HEK293T (cell line): ENCODE measurements around the gene NCKAP5L.

Experiments used
- ARNT ChIP-seq: fragments of 450-650 bp; IDR thresholded peaks from 2 replicates; pipeline ENCODE4 v1.6.1; 2017; ENCODE audit warnings: mild to moderate bottlenecking
- BHLHE40 ChIP-seq: fragments of 450-650 bp; IDR thresholded peaks from 2 replicates; pipeline ENCODE4 v1.6.1; 2016; ENCODE audit warnings: mild to moderate bottlenecking, moderate library complexity, borderline replicate concordance
- ELF4 ChIP-seq: fragments of 450-650 bp; IDR thresholded peaks from 2 replicates; pipeline ENCODE4 v1.6.1; 2017; ENCODE audit warnings: antibody characterized with exemption
- FOXA1 ChIP-seq: fragments of 450-650 bp; IDR thresholded peaks from 2 replicates; pipeline ENCODE4 v1.6.1; 2016; ENCODE audit warnings: mild to moderate bottlenecking
- FOXM1 ChIP-seq: fragments of 450-650 bp; IDR thresholded peaks from 2 replicates; pipeline ENCODE4 v1.6.1; 2017; ENCODE audit warnings: mild to moderate bottlenecking, borderline replicate concordance
- HDGF ChIP-seq: fragments of 450-650 bp; IDR thresholded peaks from 2 replicates; pipeline ENCODE4 v1.6.1; 2017; ENCODE audit warnings: antibody characterized with exemption, borderline replicate concordance
- NFRKB ChIP-seq: fragments of 450-650 bp; IDR thresholded peaks from 2 replicates; pipeline ENCODE4 v1.6.1; 2016; ENCODE audit warnings: mild to moderate bottlenecking, moderate library complexity
- SP1 ChIP-seq: fragments of 450-650 bp; IDR thresholded peaks from 2 replicates; pipeline ENCODE4 v1.6.1; 2017
- SUZ12 ChIP-seq: fragments of 450-650 bp; IDR thresholded peaks from 2 replicates; pipeline ENCODE4 v1.6.1; 2016; ENCODE audit warnings: mild to moderate bottlenecking
- TARDBP ChIP-seq: fragments of 450-650 bp; IDR thresholded peaks from 2 replicates; pipeline ENCODE4 v1.6.1; 2016

DNA sequence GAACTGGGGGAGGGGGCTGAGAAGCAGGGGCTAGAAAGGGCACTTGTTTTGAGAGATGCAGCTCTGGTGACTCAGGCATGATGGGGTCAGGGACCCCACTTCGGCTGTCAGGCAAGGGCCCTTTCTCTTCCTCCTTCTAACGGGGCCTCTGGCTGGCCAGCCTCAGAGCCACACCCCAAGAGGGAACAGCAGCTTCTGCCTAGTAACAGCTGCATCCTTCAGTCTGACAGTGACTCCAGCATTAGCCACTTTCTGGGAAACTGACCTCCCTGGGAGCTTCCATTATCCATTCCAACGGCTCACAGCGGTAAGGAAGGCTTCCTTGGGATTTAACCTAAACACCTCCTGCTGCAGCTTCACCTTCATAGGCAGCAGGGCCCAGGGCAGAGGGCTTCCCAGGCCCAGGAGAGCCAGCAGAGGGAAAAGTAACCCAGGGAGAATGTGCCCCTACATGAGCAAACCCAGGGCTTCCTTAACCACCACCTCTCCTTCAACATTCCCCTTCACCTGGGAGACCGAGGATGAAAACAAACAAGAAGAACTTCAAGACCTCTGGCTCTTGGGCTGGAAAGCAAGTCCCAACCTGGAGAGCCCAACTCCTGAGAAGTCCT, 2.7 kb downstream of the NCKAP5L start:
- TF ChIP-seq BHLHE40 (no peak), ELF4 (no peak), FOXM1 (no peak), SUZ12 (no peak), SP1 (no peak), NFRKB (no peak), HDGF (no peak), ARNT (no peak), FOXA1 (no peak), TARDBP (no peak)
